Tibial nerve (tissue), 3 donors: Measurements from ENCODE around the gene DMD.

Experiments
- CTCF ChIP-seq, 5 experiments: fragments of 200-600 bp in 3 of 5; fragments of 450-650 bp in 2 of 5; sonication (generic) in 3 of 5; IDR thresholded peaks; one replicate each; pipeline ENCODE4 v1.5.1; 2016 to 2019; ENCODE audit warnings: antibody characterized with exemption in 5 of 5, mild to moderate bottlenecking in 3 of 5, moderate library complexity in 2 of 5
- POLR2A ChIP-seq, 2 donors: fragments of 450-650 bp; IDR thresholded peaks; one replicate each; pipeline ENCODE4 v1.6.1; 2017; ENCODE audit warnings: antibody characterized with exemption in 2 of 2, mild to moderate bottlenecking in 2 of 2, moderate library complexity in 2 of 2

- TF ChIP-seq POLR2A (IDR thresholded peaks at IDR 0.05): no peak
- TF ChIP-seq CTCF (IDR thresholded peaks at IDR 0.05): no peak
Observed at GRCh38 chrX:32010948-32011347, 1200.4 kb downstream of the DMD start.
